SK-N-SH (cell line): ENCODE results near the gene SYNPR. TPM values are rescaled to one million over a fixed set of nuclear protein-coding genes. Genes with fewer than 3 reads are reported as not detected.

ENCODE experiments used
- CTCF ChIA-PET: fragments of 300-600, 350-600 bp; formaldehyde crosslinking; extraction: SDS; loops from one replicate; lab custom pipeline; 2021; lab: Yijun Ruan, JAX
- POLR2A ChIA-PET: fragments of 350-600 bp; sonication (Branson Sonifier 250); formaldehyde crosslinking; extraction: SDS; loops from one replicate; lab custom pipeline; 2020; ENCODE audit warnings: antibody characterized with exemption, inconsistent platforms; lab: Yijun Ruan, JAX
- DNase-seq: peaks from one replicate; pipeline ENCODE4 v3.0.0; 2012
- H2AFZ ChIP-seq: fragments of 200-600 bp; sonication (generic); 2 replicates; pipeline ENCODE4 v1.8.1; 2016; ENCODE audit warnings: antibody characterized with exemption, mild to moderate bottlenecking, low read depth
- H3F3A ChIP-seq: fragments of 200-600 bp; sonication (generic); replicated peaks from 2 replicates; pipeline ENCODE3; 2016; ENCODE audit warnings: antibody characterized with exemption, mild to moderate bottlenecking; ENCODE audit not compliant: insufficient read depth
- H3K27ac ChIP-seq, 2 experiments: fragments of 200-500 bp in 1 of 2; fragments of 200-600 bp in 1 of 2; sonication (Bioruptor generic) in 1 of 2; sonication (generic), shearing (Covaris generic) in 1 of 2; 2 replicates each; pipeline versions ENCODE4 v1.5.1 to v1.6.1; 2014 to 2016; ENCODE audit warnings: low read depth in 2 of 2, inconsistent platforms in 1 of 2, low read length in 1 of 2, mild to moderate bottlenecking in 1 of 2, mixed read lengths in 1 of 2
- H3K27me3 ChIP-seq: fragments of 200-600 bp; sonication (generic), shearing (Covaris generic); 2 replicates; pipeline ENCODE4 v1.6.1; 2016; ENCODE audit warnings: mixed run types; ENCODE audit not compliant: insufficient read depth
- H3K36me3 ChIP-seq, 2 experiments: fragments of 200-500 bp in 1 of 2; fragments of 200-600 bp in 1 of 2; sonication (Bioruptor generic) in 1 of 2; sonication (generic) in 1 of 2; replicated peaks in 1 of 2; 2 replicates each; pipeline versions ENCODE3 to v1.5.1; 2014 to 2016; ENCODE audit warnings: low read length in 1 of 2, mild to moderate bottlenecking in 1 of 2; ENCODE audit not compliant: insufficient read depth in 2 of 2, control insufficient read depth in 1 of 2
- H3K4me1 ChIP-seq, 2 experiments: fragments of 200-500 bp in 1 of 2; fragments of 200-600 bp in 1 of 2; sonication (Bioruptor generic) in 1 of 2; sonication (generic), shearing (Covaris generic) in 1 of 2; 2 replicates each; pipeline versions ENCODE4 v1.5.1 to v1.6.1; 2014 to 2016; ENCODE audit warnings: low read depth in 1 of 2, low read length in 1 of 2, mixed run types in 1 of 2; ENCODE audit not compliant: insufficient read depth in 2 of 2, control insufficient read depth in 1 of 2
- H3K4me2 ChIP-seq: fragments of 200-600 bp; sonication (generic), shearing (Covaris generic); 2 replicates; pipeline ENCODE4 v1.6.1; 2017; ENCODE audit warnings: mixed run types
- H3K4me3 ChIP-seq, 2 experiments: fragments of 200-500 bp in 1 of 2; fragments of 200-600 bp in 1 of 2; sonication (Bioruptor generic) in 1 of 2; sonication (generic), shearing (Covaris generic) in 1 of 2; 2 replicates each; pipeline versions ENCODE4 v1.5.1 to v1.8.1; 2014 to 2016; ENCODE audit warnings: low read depth in 2 of 2, inconsistent platforms in 1 of 2, low read length in 1 of 2, mild to moderate bottlenecking in 1 of 2, mixed read lengths in 1 of 2, moderate library complexity in 1 of 2
- H3K79me2 ChIP-seq: fragments of 200-600 bp; sonication (generic); 2 replicates; pipeline ENCODE4 v1.8.1; 2017; ENCODE audit warnings: mild to moderate bottlenecking; ENCODE audit not compliant: insufficient read depth
- H3K9ac ChIP-seq: fragments of 200-600 bp; sonication (generic); 2 replicates; pipeline ENCODE4 v1.6.1; 2017; ENCODE audit warnings: mixed run types
- H3K9me2 ChIP-seq: fragments of 200-600 bp; sonication (generic); 2 replicates; pipeline ENCODE4 v1.6.1; 2017; ENCODE audit warnings: mixed run types
- H3K9me3 ChIP-seq: fragments of 200-600 bp; sonication (generic); 2 replicates; pipeline ENCODE4 v1.6.1; 2017; ENCODE audit warnings: mixed run types, mild to moderate bottlenecking, moderate library complexity
- H4K20me1 ChIP-seq: fragments of 200-600 bp; sonication (generic); 2 replicates; pipeline ENCODE4 v1.6.1; 2017; ENCODE audit warnings: mild to moderate bottlenecking, mixed run types; ENCODE audit not compliant: insufficient read depth
- ELF1 ChIP-seq: IDR thresholded peaks from 2 replicates; pipeline ENCODE4 v1.4.0; 2012
- EP300 ChIP-seq, 2 experiments: IDR thresholded peaks; 2 replicates each; pipeline versions ENCODE4 v1.4.0 to v1.6.1; 2012; ENCODE audit warnings: borderline replicate concordance in 1 of 2, low read depth in 1 of 2, low read length in 1 of 2
- FOSL2 ChIP-seq: IDR thresholded peaks from 2 replicates; pipeline ENCODE4 v1.4.0; 2012; ENCODE audit warnings: low read depth, mild to moderate bottlenecking, moderate library complexity, borderline replicate concordance
- FOXJ3 ChIP-seq: sonication (generic); formaldehyde crosslinking; IDR thresholded peaks from 2 replicates; pipeline ENCODE4 v1.5.1; 2020; ENCODE audit warnings: mild to moderate bottlenecking, missing genetic modification reagents
- JUND ChIP-seq: IDR thresholded peaks from 2 replicates; pipeline ENCODE4 v1.4.0; 2012
- MEF2A ChIP-seq: IDR thresholded peaks from 2 replicates; pipeline ENCODE4 v1.4.0; 2012; ENCODE audit warnings: low read depth, borderline replicate concordance
- NFIC ChIP-seq: IDR thresholded peaks from 2 replicates; pipeline ENCODE4 v1.4.0; 2012; ENCODE audit warnings: borderline replicate concordance
- PBX3 ChIP-seq: IDR thresholded peaks from 2 replicates; pipeline ENCODE4; 2012
- RFX5 ChIP-seq: IDR thresholded peaks from 2 replicates; pipeline ENCODE4 v1.6.1; 2012; ENCODE audit warnings: mild to moderate bottlenecking, improper control_type of control experiment, low read length
- RXRA ChIP-seq: IDR thresholded peaks from 2 replicates; pipeline ENCODE4 v1.4.0; 2012; ENCODE audit warnings: low read depth, mild to moderate bottlenecking, borderline replicate concordance
- SMC3 ChIP-seq: IDR thresholded peaks from 2 replicates; pipeline ENCODE4 v1.6.1; 2012; ENCODE audit warnings: low read depth, low read length, improper control_type of control experiment
- TCF12 ChIP-seq: IDR thresholded peaks from 2 replicates; pipeline ENCODE4 v1.4.0; 2012
- TEAD4 ChIP-seq: IDR thresholded peaks from 2 replicates; pipeline ENCODE4 v1.4.0; 2012; ENCODE audit warnings: mild to moderate bottlenecking, borderline replicate concordance; ENCODE audit not compliant: insufficient read depth
- USF2 ChIP-seq: fragments of 150-350 bp; IDR thresholded peaks from 2 replicates; pipeline ENCODE4 v1.6.1; 2017; ENCODE audit warnings: antibody characterized with exemption, low read length, low read depth, borderline replicate concordance
- WGBS: methylation state at CpG from one replicate; pipeline ENCODE4 v1.1.6; 2017; ENCODE audit warnings: low lambda C conversion rate; 5-methylcytosine and 5-hydroxymethylcytosine counted together
- polyA plus RNA-seq, 3 experiments: library from polyadenylated mRNA; depleted of rRNA; stranded (reverse); fragments of >200 nt; gene quantifications; 2 replicates each; pipeline ENCODE4 v1.2.3, GENCODE V29; 2012
- TF ChIP-seq, protein P1 (sequence below): fragments of 200-600 bp; sonication (generic); IDR thresholded peaks from 2 replicates; pipeline ENCODE4 v1.6.1; 2017; ENCODE audit warnings: antibody characterized with exemption, mild to moderate bottlenecking, moderate library complexity
- TF ChIP-seq, protein P2 (sequence below): IDR thresholded peaks from 2 replicates; pipeline ENCODE4 v1.6.1; 2012; ENCODE audit warnings: mild to moderate bottlenecking, low read depth, low read length, moderate library complexity
- TF ChIP-seq, protein P3 (sequence below): IDR thresholded peaks from 2 replicates; pipeline ENCODE4 v1.4.0; 2012; ENCODE audit warnings: low read depth, borderline replicate concordance
- TF ChIP-seq, protein P4 (sequence below): fragments of 150-350 bp; IDR thresholded peaks from 2 replicates; pipeline ENCODE4 v1.6.1; 2016; ENCODE audit warnings: mild to moderate bottlenecking, low read depth, low read length

Gene SYNPR
- polyA plus RNA-seq, 1 of the 3 experiments (the other 2 are of a cell fraction), result not detected

GRCh38 chr3:63494646-63495045 lies 216.5 kb downstream of the SYNPR start (continued):
- TF ChIP-seq, protein P1, sequence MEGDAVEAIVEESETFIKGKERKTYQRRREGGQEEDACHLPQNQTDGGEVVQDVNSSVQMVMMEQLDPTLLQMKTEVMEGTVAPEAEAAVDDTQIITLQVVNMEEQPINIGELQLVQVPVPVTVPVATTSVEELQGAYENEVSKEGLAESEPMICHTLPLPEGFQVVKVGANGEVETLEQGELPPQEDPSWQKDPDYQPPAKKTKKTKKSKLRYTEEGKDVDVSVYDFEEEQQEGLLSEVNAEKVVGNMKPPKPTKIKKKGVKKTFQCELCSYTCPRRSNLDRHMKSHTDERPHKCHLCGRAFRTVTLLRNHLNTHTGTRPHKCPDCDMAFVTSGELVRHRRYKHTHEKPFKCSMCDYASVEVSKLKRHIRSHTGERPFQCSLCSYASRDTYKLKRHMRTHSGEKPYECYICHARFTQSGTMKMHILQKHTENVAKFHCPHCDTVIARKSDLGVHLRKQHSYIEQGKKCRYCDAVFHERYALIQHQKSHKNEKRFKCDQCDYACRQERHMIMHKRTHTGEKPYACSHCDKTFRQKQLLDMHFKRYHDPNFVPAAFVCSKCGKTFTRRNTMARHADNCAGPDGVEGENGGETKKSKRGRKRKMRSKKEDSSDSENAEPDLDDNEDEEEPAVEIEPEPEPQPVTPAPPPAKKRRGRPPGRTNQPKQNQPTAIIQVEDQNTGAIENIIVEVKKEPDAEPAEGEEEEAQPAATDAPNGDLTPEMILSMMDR, result no peak
- no peak for TF ChIP-seq ELF1
- no peak for TF ChIP-seq SMC3

- Histone ChIP-seq H3K27me3 (no peaks in the 10 kb centered on the region), H4K20me1 (no peaks in the 10 kb centered on the region), H3F3A (no peaks in the 10 kb centered on the region), H2AFZ (no peak overlapping the region), H3K9me2 (no peaks in the 10 kb centered on the region), H3K9ac (no peak overlapping the region), H3K4me1 (no peaks in the 10 kb centered on the region), H3K36me3 (no peaks in the 10 kb centered on the region), H3K9me3 (no peaks in the 10 kb centered on the region), H3K4me2 (no peak overlapping the region), H3K4me3 (no peak overlapping the region), H3K79me2 (no peaks in the 10 kb centered on the region), H3K27ac (no peak overlapping the region)
- DNase-seq, result no peak
- ChIA-PET POLR2A (no interaction called here), CTCF (no interaction called here)
- WGBS, result 64% methylated on average over 2 of the region's 2 CpGs
- TF ChIP-seq PBX3 (no peak), USF2 (no peak), NFIC (no peak), MEF2A (no peak), RFX5 (no peak), EP300 (IDR thresholded peaks at IDR 0.05; ENCODE audit: borderline replicate concordance in 1 of 2, low read depth in 1 of 2, low read length in 1 of 2) (no peak), FOXJ3 (no peak), TCF12 (no peak), RXRA (no peak), JUND (no peak), TEAD4 (no peak), FOSL2 (no peak)
- TF ChIP-seq, protein P2, sequence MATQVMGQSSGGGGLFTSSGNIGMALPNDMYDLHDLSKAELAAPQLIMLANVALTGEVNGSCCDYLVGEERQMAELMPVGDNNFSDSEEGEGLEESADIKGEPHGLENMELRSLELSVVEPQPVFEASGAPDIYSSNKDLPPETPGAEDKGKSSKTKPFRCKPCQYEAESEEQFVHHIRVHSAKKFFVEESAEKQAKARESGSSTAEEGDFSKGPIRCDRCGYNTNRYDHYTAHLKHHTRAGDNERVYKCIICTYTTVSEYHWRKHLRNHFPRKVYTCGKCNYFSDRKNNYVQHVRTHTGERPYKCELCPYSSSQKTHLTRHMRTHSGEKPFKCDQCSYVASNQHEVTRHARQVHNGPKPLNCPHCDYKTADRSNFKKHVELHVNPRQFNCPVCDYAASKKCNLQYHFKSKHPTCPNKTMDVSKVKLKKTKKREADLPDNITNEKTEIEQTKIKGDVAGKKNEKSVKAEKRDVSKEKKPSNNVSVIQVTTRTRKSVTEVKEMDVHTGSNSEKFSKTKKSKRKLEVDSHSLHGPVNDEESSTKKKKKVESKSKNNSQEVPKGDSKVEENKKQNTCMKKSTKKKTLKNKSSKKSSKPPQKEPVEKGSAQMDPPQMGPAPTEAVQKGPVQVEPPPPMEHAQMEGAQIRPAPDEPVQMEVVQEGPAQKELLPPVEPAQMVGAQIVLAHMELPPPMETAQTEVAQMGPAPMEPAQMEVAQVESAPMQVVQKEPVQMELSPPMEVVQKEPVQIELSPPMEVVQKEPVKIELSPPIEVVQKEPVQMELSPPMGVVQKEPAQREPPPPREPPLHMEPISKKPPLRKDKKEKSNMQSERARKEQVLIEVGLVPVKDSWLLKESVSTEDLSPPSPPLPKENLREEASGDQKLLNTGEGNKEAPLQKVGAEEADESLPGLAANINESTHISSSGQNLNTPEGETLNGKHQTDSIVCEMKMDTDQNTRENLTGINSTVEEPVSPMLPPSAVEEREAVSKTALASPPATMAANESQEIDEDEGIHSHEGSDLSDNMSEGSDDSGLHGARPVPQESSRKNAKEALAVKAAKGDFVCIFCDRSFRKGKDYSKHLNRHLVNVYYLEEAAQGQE, result no peak
- TF ChIP-seq, protein P3, sequence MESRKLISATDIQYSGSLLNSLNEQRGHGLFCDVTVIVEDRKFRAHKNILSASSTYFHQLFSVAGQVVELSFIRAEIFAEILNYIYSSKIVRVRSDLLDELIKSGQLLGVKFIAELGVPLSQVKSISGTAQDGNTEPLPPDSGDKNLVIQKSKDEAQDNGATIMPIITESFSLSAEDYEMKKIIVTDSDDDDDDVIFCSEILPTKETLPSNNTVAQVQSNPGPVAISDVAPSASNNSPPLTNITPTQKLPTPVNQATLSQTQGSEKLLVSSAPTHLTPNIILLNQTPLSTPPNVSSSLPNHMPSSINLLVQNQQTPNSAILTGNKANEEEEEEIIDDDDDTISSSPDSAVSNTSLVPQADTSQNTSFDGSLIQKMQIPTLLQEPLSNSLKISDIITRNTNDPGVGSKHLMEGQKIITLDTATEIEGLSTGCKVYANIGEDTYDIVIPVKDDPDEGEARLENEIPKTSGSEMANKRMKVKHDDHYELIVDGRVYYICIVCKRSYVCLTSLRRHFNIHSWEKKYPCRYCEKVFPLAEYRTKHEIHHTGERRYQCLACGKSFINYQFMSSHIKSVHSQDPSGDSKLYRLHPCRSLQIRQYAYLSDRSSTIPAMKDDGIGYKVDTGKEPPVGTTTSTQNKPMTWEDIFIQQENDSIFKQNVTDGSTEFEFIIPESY, result no peak
- TF ChIP-seq, protein P4, sequence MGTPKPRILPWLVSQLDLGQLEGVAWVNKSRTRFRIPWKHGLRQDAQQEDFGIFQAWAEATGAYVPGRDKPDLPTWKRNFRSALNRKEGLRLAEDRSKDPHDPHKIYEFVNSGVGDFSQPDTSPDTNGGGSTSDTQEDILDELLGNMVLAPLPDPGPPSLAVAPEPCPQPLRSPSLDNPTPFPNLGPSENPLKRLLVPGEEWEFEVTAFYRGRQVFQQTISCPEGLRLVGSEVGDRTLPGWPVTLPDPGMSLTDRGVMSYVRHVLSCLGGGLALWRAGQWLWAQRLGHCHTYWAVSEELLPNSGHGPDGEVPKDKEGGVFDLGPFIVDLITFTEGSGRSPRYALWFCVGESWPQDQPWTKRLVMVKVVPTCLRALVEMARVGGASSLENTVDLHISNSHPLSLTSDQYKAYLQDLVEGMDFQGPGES, result no peak
Observed at GRCh38 chr3:63497641-63498040, 219.5 kb downstream of the SYNPR start.
